Prostate gland (tissue), 2 donors: ENCODE measurements around the gene ZDHHC17.

ENCODE experiments used
- CTCF ChIP-seq, 4 experiments: fragments of 200-600 bp in 2 of 4; fragments of 450-650 bp in 2 of 4; sonication (generic) in 2 of 4; IDR thresholded peaks; 1 replicate in 3 of 4; 2 replicates in 1 of 4; pipeline ENCODE4 v1.5.1; 2016 to 2019; ENCODE audit warnings: antibody characterized with exemption in 4 of 4, mild to moderate bottlenecking in 2 of 4, moderate library complexity in 2 of 4
- POLR2A ChIP-seq: fragments of 450-650 bp; IDR thresholded peaks from one replicate; pipeline ENCODE4 v1.6.1; 2016; ENCODE audit warnings: antibody characterized with exemption, mild to moderate bottlenecking

- no peak for TF ChIP-seq POLR2A
- TF ChIP-seq CTCF (IDR thresholded peaks at IDR 0.05): no peak
These were observed 16.7 kb upstream of the ZDHHC17 start for GRCh38 chr12:76747245-76747644.
